Measurements from ENCODE around the gene PRPF40B. TPM values are rescaled to one million over a fixed set of nuclear protein-coding genes. Genes with fewer than 3 reads are reported as not detected.

Gene PRPF40B
- total and polyA plus RNA-seq, 9 of the 15 experiments (the other 6 are each of a cell fraction or from before 2014, with no cell fraction given): 0.55 to 10.6 (median 4.8) TPM

DNA sequence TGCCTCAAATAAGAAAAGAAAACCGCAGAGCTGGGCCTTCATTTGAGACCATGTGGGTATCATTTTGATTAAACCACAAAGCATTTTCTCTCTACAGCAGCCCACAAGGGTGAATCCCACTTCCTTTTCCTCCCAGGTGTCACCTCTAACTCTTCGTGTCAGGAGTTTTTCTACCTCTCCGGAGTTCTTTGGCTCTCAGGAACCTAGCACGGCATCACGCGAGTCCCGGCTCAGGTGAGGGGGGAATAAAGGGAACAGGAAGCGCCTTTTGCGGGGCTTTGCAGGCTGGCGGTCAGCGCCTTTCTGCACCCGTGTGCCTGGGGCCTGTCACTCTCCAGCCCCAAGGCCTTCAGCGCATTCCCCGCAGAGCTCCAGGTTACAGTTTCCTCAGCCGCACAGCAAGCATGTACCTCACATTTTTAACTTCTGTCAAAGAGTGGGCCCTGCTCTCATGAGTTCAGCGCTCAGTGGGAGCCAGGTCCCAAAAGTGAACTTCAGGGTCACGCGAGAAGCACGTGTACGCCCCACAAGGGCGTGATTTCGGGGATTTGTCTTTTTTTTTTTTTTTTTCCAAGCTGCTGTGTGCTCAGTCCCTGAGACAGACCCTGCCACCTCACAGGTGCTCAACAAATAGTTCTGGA lies 740 bp upstream of the PRPF40B start:
- H3K4me1 ChIP-seq (replicated peaks in 1 of 2; ENCODE audit: control insufficient read depth in 2 of 2, insufficient read depth in 2 of 2, low read length in 2 of 2): peaks cover 15 to 22% of the 10 kb centered on the region in 2 experiments
- TSS peak; percentile 95 for BruUV-seq (replicated peaks)
- H3K27ac ChIP-seq (ENCODE audit: extremely low read depth, low read depth, low read length): peak overlapping the region; percentile 66
- CTCF ChIA-PET (ENCODE audit: low intra/inter-chr PET ratio): no interaction called here
- ATAC-seq (peak; percentile 57), FAIRE-seq (peak; percentile 68), DNase-seq (ENCODE audit: extremely low read depth in 1 of 4, low spot score in 3 of 4) (peak in 3 of 4 experiments; percentile 32 to 44 (median 38))
- POLR2A ChIA-PET: interaction anchor here (0.5 to 1.2 kb wide), 2 partner anchors 68 to 127 kb away, joined by 3 read pairs; no protein-coding TSS in a partner anchor
- peak overlapping the region; percentile 83 for H2AFZ ChIP-seq (ENCODE audit: low read depth, low read length)
- in situ Hi-C loops (cut with MboI): no loop called here
- no peaks in the 10 kb centered on the region for H3K36me3 ChIP-seq (ENCODE audit: control insufficient read depth, insufficient read depth, low read length)
- no peaks in the 10 kb centered on the region for H3K9me3 ChIP-seq (replicated peaks; ENCODE audit: control insufficient read depth, insufficient read depth, low read depth, low read length)
- intact Hi-C loops (cut with micrococcal nuclease): loop anchor here (1.0 kb wide), 2 partner anchors 69 to 264 kb away; no protein-coding TSS in a partner anchor
- no peaks in the 10 kb centered on the region for H4K20me1 ChIP-seq (replicated peaks; ENCODE audit: control insufficient read depth, insufficient read depth, low read length)
- H3K4me3 ChIP-seq: peak overlapping the region; percentile 46
- peak overlapping the region; percentile 67 to 92 for H3K9ac ChIP-seq (ENCODE audit: insufficient read depth in 1 of 2, low read depth in 2 of 2, low read length in 2 of 2)
- H3K9me1 ChIP-seq (ENCODE audit: control insufficient read depth, insufficient read depth, low read length): no peaks in the 10 kb centered on the region
- H3K4me2 ChIP-seq (ENCODE audit: insufficient read depth, low read length): peak overlapping the region; percentile 76
- 4% methylated on average over 22 of the region's 22 CpGs for WGBS (ENCODE audit: insufficient coverage, low coverage, missing lambda C conversion rate)
- no peaks in the 10 kb centered on the region for H3K79me2 ChIP-seq (ENCODE audit: control insufficient read depth, insufficient read depth, low read length)
- H3K27me3 ChIP-seq (ENCODE audit: control insufficient read depth in 2 of 2, insufficient read depth in 2 of 2, low read length in 2 of 2): no peaks in the 10 kb centered on the region
- TF ChIP-seq JUND (IDR thresholded peaks at IDR 0.05; ENCODE audit: borderline replicate concordance, low read depth, low read length): no peak
- no peak for TF ChIP-seq JUND (tag; IDR thresholded peaks at IDR 0.05; ENCODE audit: borderline replicate concordance, low read depth, low read length)
- TF ChIP-seq ZNF318 (IDR thresholded peaks at IDR 0.05; ENCODE audit: borderline replicate concordance in 1 of 2, low read depth in 1 of 2): no peak
- 0 out of 2 replicates have a peak, but pooled peaks have one; percentile 31 for TF ChIP-seq ZNF12 (CRISPR knock-in tag; IDR thresholded peaks at IDR 0.05)
- 0 out of 2 replicates have a peak, but pooled peaks have one; percentile 69 for TF ChIP-seq HDAC2 (IDR thresholded peaks at IDR 0.05)
- peak; percentile 84 for TF ChIP-seq ZNF384 (IDR thresholded peaks at IDR 0.05; ENCODE audit: low read depth, low read length)
- 0 out of 2 replicates have a peak, but pooled peaks have one; percentile 23 for TF ChIP-seq LEF1 (IDR thresholded peaks at IDR 0.05)
- TF ChIP-seq NFRKB (IDR thresholded peaks at IDR 0.05; ENCODE audit: low read depth): 0 out of 2 replicates have a peak, but pooled peaks have one; percentile 38
- no peak for TF ChIP-seq RFX5 (IDR thresholded peaks at IDR 0.05; ENCODE audit: low read depth, low read length)
- no peak for TF ChIP-seq ATF3 (IDR thresholded peaks at IDR 0.05)
- no peak for TF ChIP-seq ATF3 (CRISPR knock-in tag; conservative IDR thresholded peaks at IDR 0.05)

Measured in K562 (cell line).